HepG2 (cell line): ENCODE measurements around the gene LDAH. TPM values are rescaled to one million over a fixed set of nuclear protein-coding genes. Genes with fewer than 3 reads are reported as not detected.

Experiments used
- AKAP8 ChIP-seq: sonication (generic); formaldehyde crosslinking; IDR thresholded peaks from 2 replicates; pipeline ENCODE4 v1.5.1; 2020; ENCODE audit warnings: mild to moderate bottlenecking, missing genetic modification reagents
- DNMT1 ChIP-seq: sonication (generic); formaldehyde crosslinking; IDR thresholded peaks from 2 replicates; pipeline ENCODE4 v1.5.1; 2020; ENCODE audit warnings: mild to moderate bottlenecking, missing genetic modification reagents
- ELF4 ChIP-seq: sonication (generic); formaldehyde crosslinking; IDR thresholded peaks from 2 replicates; pipeline ENCODE4 v1.5.0; 2020; ENCODE audit warnings: missing genetic modification reagents, mild to moderate bottlenecking, moderate library complexity, borderline replicate concordance
- FOXK1 ChIP-seq: sonication (generic); formaldehyde crosslinking; IDR thresholded peaks from 2 replicates; pipeline ENCODE4 v1.4.0; 2020; ENCODE audit warnings: low read depth, missing genetic modification reagents, borderline replicate concordance
- HNRNPH1 ChIP-seq: fragments of 200-400 bp; formaldehyde crosslinking; optimal IDR thresholded peaks from 2 replicates; pipeline ENCODE3; 2017; ENCODE audit warnings: mild to moderate bottlenecking, low read depth, low read length
- IKZF1 ChIP-seq: fragments of 450-650 bp; IDR thresholded peaks from 2 replicates; pipeline ENCODE4 v1.7.1; 2016
- KMT2B ChIP-seq: IDR thresholded peaks from 2 replicates; pipeline ENCODE4 v1.6.1; 2016; ENCODE audit warnings: missing genetic modification reagents, missing compliant biosample characterization
- MAFF ChIP-seq: IDR thresholded peaks from 2 replicates; pipeline ENCODE4 v1.6.1; 2011; ENCODE audit warnings: low read depth, low read length, improper control_type of control experiment
- MLLT10 ChIP-seq: sonication (generic); formaldehyde crosslinking; IDR thresholded peaks from 2 replicates; pipeline ENCODE4 v1.4.0; 2020; ENCODE audit warnings: missing genetic modification reagents
- PAF1 ChIP-seq: IDR thresholded peaks from 2 replicates; pipeline ENCODE4 v1.6.1; 2016; ENCODE audit warnings: missing genetic modification reagents, missing compliant biosample characterization
- ZNF12 ChIP-seq: sonication (generic); formaldehyde crosslinking; IDR thresholded peaks from 2 replicates; pipeline ENCODE4 v1.5.0; 2020; ENCODE audit warnings: missing genetic modification reagents
- ZNF121 ChIP-seq: sonication (generic); formaldehyde crosslinking; IDR thresholded peaks from 2 replicates; pipeline ENCODE4 v1.5.0; 2020; ENCODE audit warnings: mild to moderate bottlenecking, missing genetic modification reagents
- ZNF350 ChIP-seq: sonication (generic); formaldehyde crosslinking; IDR thresholded peaks from 2 replicates; pipeline ENCODE4 v1.4.0; 2020; ENCODE audit warnings: mild to moderate bottlenecking, low read depth, missing genetic modification reagents, borderline replicate concordance
- ZNF670 ChIP-seq: sonication (generic); formaldehyde crosslinking; IDR thresholded peaks from 2 replicates; pipeline ENCODE4 v1.8.0; 2022; ENCODE audit warnings: mild to moderate bottlenecking, missing genetic modification reagents, borderline replicate concordance
- ZNF782 ChIP-seq: sonication (generic); formaldehyde crosslinking; IDR thresholded peaks from 2 replicates; pipeline ENCODE4 v1.4.0; 2020; ENCODE audit warnings: missing genetic modification reagents, mild to moderate bottlenecking, borderline replicate concordance
- ZSCAN22 ChIP-seq: sonication (generic); formaldehyde crosslinking; IDR thresholded peaks from 2 replicates; pipeline ENCODE4 v1.4.0; 2020; ENCODE audit warnings: mild to moderate bottlenecking, missing genetic modification reagents
- polyA plus RNA-seq, 8 experiments: library from polyadenylated mRNA; depleted of rRNA in 3 of 8; stranded (reverse) in 7 of 8; unstranded in 1 of 8; fragments of >200 nt; fragmentation: Illumina TruSeq in 4 of 8; extraction: Trizol in 4 of 8; gene quantifications; 2 replicates each; pipeline versions ENCODE4 v1.2.1 to v1.2.3, GENCODE V29; 2011 to 2016; ENCODE audit warnings: low read depth in 4 of 8, missing spikeins in 1 of 8, mixed read lengths in 1 of 8; ENCODE audit not compliant: insufficient read depth in 1 of 8
- total RNA-seq, 5 experiments: library from RNA; depleted of rRNA; stranded (reverse); fragments of >200 nt; fragmentation: Illumina TruSeq; extraction: Trizol; gene quantifications; 2 replicates each; pipeline ENCODE4 v1.2.3, GENCODE V29; 2016; ENCODE audit warnings: low read depth in 1 of 5
- TF ChIP-seq, protein P1 (sequence below): sonication (generic); formaldehyde crosslinking; IDR thresholded peaks from 2 replicates; pipeline ENCODE4 v1.4.0; 2020; ENCODE audit warnings: mild to moderate bottlenecking, missing genetic modification reagents
- TF ChIP-seq, protein P2 (sequence below): sonication (generic); formaldehyde crosslinking; IDR thresholded peaks from 2 replicates; pipeline ENCODE4 v1.4.0; 2020; ENCODE audit warnings: missing genetic modification reagents
- TF ChIP-seq, protein P3 (sequence below): sonication (generic); formaldehyde crosslinking; conservative IDR thresholded peaks from 2 replicates; pipeline ENCODE4 v1.8.0; 2022; ENCODE audit warnings: low read depth, missing genetic modification reagents
- TF ChIP-seq, protein P4 (sequence below): sonication (generic); formaldehyde crosslinking; IDR thresholded peaks from 2 replicates; pipeline ENCODE4 v1.4.0; 2020; ENCODE audit warnings: mild to moderate bottlenecking, missing genetic modification reagents
- TF ChIP-seq, protein P5 (sequence below): sonication (generic); formaldehyde crosslinking; IDR thresholded peaks from 2 replicates; pipeline ENCODE4 v1.4.0; 2020; ENCODE audit warnings: mild to moderate bottlenecking, missing genetic modification reagents
- TF ChIP-seq, protein P6 (sequence below): IDR thresholded peaks from 2 replicates; pipeline ENCODE4 v1.6.1; 2016; ENCODE audit warnings: missing compliant biosample characterization, missing genetic modification reagents, borderline replicate concordance

Gene LDAH
- total and polyA plus RNA-seq, 2 of the 13 experiments (the other 11 are each of a cell fraction or from before 2014, with no cell fraction given) = 28.8 to 46.2 TPM

DNA sequence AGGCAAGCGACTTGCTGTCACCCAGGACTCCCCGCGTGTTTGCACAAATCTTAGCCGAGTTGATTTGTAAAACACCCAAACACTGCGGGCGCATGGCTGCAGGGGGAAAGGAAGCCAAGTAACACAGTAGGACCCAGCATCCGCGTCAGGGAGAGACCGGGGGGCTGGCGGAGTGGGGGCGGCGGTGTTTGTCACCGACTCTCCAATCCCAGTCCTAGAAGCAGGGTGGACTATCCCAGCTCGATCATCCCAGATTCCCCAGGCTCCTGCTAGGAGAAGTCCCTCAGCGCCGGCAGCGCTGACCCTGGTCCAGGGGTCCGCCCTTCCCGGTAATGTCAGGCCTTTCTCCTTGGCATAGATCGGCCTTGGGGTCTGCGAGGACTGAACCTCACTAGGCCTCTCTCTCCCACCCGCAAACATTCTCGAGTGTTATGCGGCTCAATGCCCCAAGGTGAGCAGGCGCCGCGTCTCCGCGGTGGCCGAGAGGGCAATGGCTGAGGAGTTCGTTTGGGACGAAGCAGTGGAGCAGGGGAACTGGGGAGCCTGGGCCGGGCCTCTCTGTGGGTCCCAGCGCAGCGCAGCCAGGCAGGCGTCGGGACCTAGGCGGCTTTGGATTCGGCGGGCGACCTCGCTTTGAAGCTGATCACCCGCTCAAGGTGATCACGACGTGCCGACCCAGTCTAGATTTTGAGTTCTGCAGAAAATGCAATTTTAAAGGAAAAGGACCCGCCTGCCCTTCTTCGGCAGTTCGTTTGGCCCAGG lies 157.5 kb downstream of the LDAH start (continued):
- TF ChIP-seq, protein P1, sequence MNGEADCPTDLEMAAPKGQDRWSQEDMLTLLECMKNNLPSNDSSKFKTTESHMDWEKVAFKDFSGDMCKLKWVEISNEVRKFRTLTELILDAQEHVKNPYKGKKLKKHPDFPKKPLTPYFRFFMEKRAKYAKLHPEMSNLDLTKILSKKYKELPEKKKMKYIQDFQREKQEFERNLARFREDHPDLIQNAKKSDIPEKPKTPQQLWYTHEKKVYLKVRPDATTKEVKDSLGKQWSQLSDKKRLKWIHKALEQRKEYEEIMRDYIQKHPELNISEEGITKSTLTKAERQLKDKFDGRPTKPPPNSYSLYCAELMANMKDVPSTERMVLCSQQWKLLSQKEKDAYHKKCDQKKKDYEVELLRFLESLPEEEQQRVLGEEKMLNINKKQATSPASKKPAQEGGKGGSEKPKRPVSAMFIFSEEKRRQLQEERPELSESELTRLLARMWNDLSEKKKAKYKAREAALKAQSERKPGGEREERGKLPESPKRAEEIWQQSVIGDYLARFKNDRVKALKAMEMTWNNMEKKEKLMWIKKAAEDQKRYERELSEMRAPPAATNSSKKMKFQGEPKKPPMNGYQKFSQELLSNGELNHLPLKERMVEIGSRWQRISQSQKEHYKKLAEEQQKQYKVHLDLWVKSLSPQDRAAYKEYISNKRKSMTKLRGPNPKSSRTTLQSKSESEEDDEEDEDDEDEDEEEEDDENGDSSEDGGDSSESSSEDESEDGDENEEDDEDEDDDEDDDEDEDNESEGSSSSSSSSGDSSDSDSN = peak; percentile 32; the same call in 1 of the 2 replicates
- TF ChIP-seq DNMT1 (CRISPR knock-in tag) (no peak), ZNF782 (CRISPR knock-in tag) (no peak), ZNF12 (CRISPR knock-in tag) (no peak), PAF1 (CRISPR knock-in tag) (no peak), ZNF670 (CRISPR knock-in tag) (no peak), ZSCAN22 (CRISPR knock-in tag) (no peak), MLLT10 (CRISPR knock-in tag) (no peak), IKZF1 (no peak), ZNF350 (CRISPR knock-in tag) (no peak), HNRNPH1 (no peak), FOXK1 (no peak), ZNF121 (0 out of 2 replicates have a peak, but pooled peaks have one; percentile 4), KMT2B (CRISPR knock-in tag) (no peak), AKAP8 (CRISPR knock-in tag) (no peak), MAFF (no peak), ELF4 (CRISPR knock-in tag) (no peak)
- TF ChIP-seq, protein P2, sequence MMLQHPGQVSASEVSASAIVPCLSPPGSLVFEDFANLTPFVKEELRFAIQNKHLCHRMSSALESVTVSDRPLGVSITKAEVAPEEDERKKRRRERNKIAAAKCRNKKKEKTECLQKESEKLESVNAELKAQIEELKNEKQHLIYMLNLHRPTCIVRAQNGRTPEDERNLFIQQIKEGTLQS = no peak
- TF ChIP-seq, protein P3, sequence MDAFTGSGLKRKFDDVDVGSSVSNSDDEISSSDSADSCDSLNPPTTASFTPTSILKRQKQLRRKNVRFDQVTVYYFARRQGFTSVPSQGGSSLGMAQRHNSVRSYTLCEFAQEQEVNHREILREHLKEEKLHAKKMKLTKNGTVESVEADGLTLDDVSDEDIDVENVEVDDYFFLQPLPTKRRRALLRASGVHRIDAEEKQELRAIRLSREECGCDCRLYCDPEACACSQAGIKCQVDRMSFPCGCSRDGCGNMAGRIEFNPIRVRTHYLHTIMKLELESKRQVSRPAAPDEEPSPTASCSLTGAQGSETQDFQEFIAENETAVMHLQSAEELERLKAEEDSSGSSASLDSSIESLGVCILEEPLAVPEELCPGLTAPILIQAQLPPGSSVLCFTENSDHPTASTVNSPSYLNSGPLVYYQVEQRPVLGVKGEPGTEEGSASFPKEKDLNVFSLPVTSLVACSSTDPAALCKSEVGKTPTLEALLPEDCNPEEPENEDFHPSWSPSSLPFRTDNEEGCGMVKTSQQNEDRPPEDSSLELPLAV (CRISPR knock-in tag) = no peak
- TF ChIP-seq, protein P4, sequence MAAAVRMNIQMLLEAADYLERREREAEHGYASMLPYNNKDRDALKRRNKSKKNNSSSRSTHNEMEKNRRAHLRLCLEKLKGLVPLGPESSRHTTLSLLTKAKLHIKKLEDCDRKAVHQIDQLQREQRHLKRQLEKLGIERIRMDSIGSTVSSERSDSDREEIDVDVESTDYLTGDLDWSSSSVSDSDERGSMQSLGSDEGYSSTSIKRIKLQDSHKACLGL (CRISPR knock-in tag) = no peak
- TF ChIP-seq, protein P5, sequence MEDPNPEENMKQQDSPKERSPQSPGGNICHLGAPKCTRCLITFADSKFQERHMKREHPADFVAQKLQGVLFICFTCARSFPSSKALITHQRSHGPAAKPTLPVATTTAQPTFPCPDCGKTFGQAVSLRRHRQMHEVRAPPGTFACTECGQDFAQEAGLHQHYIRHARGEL (CRISPR knock-in tag) = no peak
- TF ChIP-seq, protein P6, sequence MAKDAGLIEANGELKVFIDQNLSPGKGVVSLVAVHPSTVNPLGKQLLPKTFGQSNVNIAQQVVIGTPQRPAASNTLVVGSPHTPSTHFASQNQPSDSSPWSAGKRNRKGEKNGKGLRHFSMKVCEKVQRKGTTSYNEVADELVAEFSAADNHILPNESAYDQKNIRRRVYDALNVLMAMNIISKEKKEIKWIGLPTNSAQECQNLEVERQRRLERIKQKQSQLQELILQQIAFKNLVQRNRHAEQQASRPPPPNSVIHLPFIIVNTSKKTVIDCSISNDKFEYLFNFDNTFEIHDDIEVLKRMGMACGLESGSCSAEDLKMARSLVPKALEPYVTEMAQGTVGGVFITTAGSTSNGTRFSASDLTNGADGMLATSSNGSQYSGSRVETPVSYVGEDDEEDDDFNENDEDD = no peak
